IPS-18c (cell line): ENCODE data around the gene ACER3.
A peak's percentile ranks its signal among the peaks of the same experiment; 100 is the strongest.
"Not testable (repeated sequence)": the region's sequence is repeated elsewhere in the genome, so short reads cannot be mapped to it uniquely, and the experiment has no call there.

Experiments
- H3K4me3 ChIP-seq: 2 replicates; pipeline ENCODE4 v1.7.0; 2013; ENCODE audit warnings: low read depth, mild to moderate bottlenecking, low read length, moderate library complexity; ENCODE audit not compliant: insufficient read depth
- H3K9me3 ChIP-seq: one replicate; pipeline ENCODE4 v1.6.1; 2013; ENCODE audit warnings: mild to moderate bottlenecking, low read length, moderate library complexity; ENCODE audit not compliant: control insufficient read depth, insufficient read depth

The ACER3 gene

DNA sequence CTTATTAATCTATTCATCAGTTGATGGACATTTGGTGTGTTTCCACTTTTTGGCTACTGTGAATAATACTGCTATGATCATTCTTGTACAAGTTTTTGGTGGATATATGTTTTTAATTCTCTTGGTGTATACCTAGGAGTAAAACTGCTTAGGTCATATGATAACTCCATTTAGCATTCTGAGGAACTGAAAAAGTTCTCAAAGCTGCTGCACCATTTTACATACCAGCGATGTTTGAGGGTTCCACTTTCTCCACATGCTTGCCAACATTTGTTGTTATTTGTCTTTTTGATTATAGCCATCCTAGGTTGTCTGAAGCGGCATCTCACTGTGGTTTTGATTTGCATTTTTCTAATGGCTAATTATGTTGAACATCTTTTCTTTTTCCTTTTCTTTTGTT is 4.1 kb upstream of the ACER3 start:
- Histone ChIP-seq H3K9me3 (no peaks in the 10 kb centered on the region), H3K4me3 (no peak overlapping the region)

DNA sequence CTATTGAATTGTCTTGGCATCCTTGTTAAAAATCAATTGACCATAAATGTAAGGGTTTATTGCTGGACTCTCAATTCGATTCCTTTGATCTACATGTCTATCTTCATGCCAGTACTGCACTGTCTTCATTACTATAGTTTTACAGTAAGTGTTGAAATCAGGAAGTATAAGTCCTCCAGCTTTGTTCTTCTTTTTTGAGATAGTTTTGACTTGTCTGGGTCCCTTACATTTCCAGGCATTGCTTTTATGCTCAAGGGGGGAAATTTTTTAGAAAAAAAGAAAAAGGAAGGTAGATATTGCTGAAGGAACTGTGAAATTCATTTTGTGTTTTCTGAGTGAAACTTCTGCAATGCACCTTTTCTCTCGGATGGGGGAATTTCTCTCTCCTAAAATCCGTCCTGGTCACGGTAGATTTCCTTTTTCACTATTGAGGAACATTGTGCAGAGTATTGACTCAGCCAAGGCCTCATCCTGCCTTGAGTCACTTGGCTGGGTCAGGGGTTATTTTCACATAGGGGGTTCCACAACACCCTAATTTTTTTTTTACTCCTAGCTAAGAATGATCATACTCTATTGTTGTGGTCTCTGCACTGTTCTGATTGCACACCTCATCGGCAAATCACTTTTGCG is 2.8 kb upstream of the ACER3 start:
- no peaks in the 10 kb centered on the region for H3K9me3 ChIP-seq
- no peak overlapping the region for H3K4me3 ChIP-seq

DNA sequence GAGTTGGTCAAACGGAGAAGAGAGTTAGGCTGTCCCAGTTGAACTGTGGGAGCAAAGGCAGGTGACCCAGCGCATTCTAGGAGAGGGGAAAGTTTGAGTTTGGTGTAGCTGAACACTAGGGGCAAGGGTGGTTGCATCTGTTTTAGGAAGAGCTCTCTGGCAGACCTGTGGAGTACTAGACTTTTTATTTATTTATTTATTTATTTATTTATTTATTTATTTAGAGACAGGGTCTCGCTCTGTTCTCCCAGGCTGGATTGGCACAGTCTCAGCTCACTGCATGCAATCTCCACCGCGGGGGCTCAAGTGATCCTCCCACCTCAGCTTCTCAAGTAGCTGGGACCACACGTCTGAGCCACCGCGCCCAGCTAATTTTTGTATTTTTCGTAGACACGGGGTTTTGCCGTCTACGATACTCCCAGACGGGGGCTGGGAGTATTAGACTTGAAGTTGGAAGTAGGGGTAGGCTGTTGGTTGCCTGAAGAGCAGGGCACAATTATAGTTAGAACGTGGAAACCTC is 950 bp upstream of the ACER3 start:
- no peak overlapping the region for H3K4me3 ChIP-seq

DNA sequence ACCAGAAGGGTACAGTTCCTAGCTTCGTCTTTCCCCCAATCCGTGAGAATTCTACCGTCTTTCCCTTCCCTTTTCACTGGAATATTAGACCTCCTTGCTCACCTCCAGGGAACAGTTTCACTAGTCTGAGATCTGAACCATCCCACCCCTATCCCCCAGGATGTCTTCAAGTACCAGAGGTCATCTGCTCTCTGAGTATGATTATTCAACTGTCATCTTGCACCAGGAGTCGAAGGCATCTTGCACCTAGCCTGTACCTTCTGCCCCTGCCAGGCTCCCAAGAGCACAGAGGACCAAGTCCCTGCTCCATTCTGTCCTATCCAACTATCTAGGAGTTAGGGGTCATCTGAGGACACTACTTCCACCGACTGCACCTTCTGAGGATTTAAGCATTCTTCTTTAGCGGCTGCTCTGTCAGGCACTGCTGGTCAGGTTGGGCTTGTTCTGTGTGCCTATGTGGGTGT is 804 bp downstream of the ACER3 start:
- peak overlapping the region; percentile 84 for H3K4me3 ChIP-seq
- no peaks in the 10 kb centered on the region for H3K9me3 ChIP-seq

More for the DNA sequence above, 950 bp upstream of the ACER3 start:
- no peaks in the 10 kb centered on the region for H3K9me3 ChIP-seq

GRCh38 chr11:76862794-76863193 is 2.1 kb downstream of the ACER3 start:
- not testable (repeated sequence) for H3K9me3 ChIP-seq, H3K4me3 ChIP-seq

- Histone ChIP-seq H3K9me3 (no peaks in the 10 kb centered on the region), H3K4me3 (no peak overlapping the region)
These were observed 2.6 kb downstream of the ACER3 start for GRCh38 chr11:76863196-76863777.

DNA sequence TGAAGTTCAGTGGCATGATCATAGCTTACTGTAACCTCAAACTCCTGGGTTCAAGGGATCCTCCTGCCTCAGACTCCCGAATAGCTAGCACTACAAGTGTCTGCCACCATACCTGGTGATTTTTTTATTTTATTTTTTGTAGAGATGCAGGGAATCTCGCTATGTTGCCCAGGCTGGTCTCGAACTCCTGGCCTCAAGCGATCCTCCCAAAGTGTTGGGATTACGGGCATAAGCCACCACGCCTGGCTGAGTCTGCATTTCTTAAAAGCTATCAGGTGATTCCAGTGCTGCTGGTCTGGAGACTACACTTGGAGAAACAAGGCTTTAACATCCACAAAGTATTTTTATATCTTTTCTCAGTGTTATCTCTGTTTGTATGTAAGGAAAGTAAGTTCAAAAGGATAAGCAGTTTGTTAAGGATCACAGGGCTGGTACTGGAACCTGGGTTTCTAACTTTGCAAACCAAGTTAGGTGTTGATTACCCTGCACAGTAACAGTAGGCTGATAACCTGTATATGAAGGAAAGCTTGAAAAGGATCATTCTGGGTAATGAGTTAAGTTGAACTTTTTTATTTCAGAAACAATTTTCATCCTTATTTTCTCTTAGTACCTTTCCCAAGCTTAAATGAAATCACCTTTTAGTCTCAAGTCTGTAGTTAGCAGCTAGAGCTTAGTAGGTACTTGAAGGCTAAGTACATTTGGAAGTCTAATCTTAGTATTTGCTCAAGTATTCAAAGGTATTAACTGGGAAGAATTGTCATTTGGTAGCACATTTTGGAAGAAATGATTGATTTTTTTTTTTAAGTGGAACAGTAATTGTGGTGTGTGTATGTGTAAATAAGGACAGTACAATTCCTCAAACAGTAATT is 12.5 kb downstream of the ACER3 start:
- Histone ChIP-seq H3K4me3 (no peak overlapping the region), H3K9me3 (no peaks in the 10 kb centered on the region)

DNA sequence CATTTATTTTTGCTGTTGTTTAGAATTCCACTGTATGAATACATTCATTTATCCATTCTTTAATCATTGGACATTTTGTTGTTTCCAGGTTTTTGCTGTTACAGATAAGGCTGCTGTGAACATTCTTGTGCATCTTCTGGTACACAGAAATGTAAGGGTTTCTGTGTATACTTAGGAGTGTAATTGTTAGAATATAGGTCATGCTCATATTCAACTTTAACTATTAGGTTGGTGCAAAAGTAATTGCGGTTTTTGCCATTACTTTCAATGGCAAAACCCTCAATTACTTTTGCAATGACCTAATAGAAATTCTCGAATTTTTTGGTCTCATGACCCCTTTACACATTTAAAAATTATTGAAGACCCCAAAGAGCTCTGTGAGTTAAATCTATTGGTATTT is 17.3 kb downstream of the ACER3 start:
- no peaks in the 10 kb centered on the region for H3K9me3 ChIP-seq

DNA sequence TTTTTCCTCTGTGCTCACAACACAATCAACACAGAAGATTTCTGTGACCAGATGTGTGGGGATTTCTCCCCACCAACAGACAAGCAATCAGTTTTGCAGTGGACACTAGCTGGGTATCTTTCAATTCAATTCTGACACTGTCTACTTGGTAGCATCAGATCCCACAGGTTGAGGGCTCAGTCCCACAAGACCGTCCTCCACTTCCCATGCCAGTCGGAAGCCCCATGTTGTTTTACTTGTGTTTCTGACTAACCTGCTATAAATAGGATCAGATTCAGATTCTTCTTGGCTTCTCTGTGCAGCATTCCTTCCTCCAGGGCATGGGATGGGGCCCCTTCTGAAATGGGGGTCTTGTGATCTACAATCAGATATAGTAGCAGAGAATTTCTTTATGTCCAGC is 19.6 kb downstream of the ACER3 start:
- no peaks in the 10 kb centered on the region for H3K9me3 ChIP-seq
- no peak overlapping the region for H3K4me3 ChIP-seq

More for the DNA sequence above, 17.3 kb downstream of the ACER3 start:
- no peak overlapping the region for H3K4me3 ChIP-seq

DNA sequence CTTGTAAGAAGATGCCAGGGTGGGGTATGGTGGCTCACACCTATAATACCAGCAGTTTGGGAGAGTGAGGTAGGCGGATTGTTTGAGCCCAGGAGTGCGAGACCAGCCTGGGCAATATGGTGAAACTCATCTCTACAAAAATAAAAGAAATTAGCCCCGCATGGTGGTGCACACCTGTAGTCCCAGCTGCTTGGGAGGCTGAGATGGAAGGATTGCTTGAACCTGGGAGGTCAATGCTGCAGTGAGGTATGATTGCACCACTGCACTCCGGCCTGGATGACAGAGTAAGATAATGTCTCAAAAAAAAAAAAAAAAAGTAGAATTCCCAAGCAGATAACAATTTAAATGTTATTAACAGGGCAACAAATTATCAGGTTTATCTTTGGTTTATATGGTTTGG is 20.2 kb downstream of the ACER3 start:
- Histone ChIP-seq H3K9me3 (no peaks in the 10 kb centered on the region), H3K4me3 (no peak overlapping the region)

DNA sequence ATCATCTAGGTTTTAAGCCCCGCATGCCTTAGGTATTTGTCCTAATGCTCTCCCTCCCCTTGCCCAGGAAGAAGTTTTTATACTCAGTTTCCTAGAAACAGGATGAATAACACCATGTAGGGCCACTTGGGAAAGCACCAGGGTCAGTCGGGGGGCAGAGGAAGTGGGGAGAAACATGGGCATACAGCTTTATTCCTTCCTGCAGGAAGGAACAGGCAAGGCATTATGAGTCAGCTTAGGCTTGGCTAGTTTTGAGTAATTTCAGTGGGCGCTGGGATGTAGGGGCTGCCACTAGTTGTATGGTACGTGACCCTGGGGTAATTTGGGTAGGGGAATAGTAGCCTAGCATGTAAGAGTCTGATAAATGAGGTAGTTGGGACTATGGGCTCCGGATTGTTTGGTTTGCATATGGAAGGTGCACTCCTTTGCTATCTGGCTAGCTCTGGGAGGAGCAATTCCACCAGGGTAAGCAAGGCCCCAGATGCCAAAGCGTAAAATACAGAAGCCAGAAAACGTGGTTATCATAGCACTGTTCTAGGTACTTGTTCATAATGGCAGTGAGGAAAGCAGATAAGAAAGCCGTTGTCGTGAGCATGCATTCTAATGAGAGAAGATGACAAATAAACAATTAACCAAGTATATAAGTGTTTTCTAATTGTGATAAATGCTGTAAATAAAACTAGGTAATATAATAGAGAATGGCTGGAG is 24.8 kb downstream of the ACER3 start:
- Histone ChIP-seq H3K9me3 (no peaks in the 10 kb centered on the region), H3K4me3 (no peak overlapping the region)

- Histone ChIP-seq H3K9me3 (no peaks in the 10 kb centered on the region), H3K4me3 (no peak overlapping the region)
These were observed 28.3 kb downstream of the ACER3 start for GRCh38 chr11:76888989-76889388.

DNA sequence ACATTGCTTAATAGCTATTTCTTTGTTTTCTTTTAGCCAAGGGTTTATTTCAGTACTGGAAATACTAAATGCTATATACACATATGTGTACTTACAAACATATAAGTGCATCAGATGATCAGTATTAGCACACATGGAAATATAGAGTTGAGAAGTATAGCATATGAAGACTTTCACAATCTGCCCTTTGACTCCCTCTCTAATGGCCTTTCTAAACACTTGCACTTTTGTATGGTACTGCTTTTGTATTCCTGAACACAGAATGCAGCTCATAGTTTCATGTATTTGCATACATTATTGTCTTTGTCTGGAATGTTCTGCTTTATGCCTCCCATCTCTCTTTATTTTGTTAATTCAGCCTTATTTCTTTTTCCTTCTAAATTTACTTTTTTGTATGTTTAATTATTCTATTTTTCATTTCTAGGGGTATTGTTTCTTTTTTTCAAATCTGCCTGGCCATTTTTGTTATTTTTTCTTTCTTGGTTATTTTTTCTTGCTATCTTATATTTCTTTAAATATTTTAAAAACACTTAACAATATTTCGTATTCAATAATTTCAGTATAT is 28.8 kb downstream of the ACER3 start:
- H3K9me3 ChIP-seq, result no peaks in the 10 kb centered on the region

DNA sequence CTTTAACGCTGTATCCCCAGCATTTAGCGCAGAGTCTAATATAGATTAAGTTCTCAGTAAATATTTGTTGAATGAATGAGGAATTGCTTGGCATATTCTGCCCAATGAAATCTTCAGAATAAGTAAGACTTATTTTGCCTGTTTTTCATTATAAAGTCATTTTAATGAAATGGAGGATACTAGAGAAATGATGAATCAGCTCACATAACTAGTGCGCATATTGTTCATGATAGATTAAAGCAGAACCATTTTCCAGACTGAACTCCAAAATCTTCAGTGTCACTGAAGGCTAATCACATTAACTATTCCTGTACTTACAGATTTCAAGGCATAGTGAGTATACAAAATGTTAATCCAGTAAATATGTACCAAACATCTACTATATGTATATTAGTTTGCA is 29.6 kb downstream of the ACER3 start:
- H3K4me3 ChIP-seq, result no peak overlapping the region
- H3K9me3 ChIP-seq, result no peaks in the 10 kb centered on the region

More for the DNA sequence above, 28.8 kb downstream of the ACER3 start:
- no peak overlapping the region for H3K4me3 ChIP-seq

DNA sequence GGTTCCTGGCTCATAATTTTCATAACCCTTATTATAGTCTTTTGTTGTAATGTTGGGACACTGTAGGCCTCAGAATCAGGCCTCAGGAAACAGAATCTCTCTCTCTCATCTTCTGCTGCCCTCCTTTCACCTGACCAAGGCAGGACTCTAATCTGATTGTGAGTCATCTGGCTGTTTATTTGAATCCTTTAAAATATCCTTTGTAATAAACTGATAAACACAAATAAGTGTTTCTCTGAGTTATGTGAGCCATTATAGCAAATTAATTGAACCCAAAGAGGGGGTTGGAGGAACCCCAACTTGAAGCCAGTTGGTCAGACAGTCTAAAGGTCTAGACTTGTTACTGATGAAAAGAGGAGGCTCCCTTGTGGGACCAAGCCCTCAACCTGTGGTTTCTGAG is 30.6 kb downstream of the ACER3 start:
- no peak overlapping the region for H3K4me3 ChIP-seq
- no peaks in the 10 kb centered on the region for H3K9me3 ChIP-seq

DNA sequence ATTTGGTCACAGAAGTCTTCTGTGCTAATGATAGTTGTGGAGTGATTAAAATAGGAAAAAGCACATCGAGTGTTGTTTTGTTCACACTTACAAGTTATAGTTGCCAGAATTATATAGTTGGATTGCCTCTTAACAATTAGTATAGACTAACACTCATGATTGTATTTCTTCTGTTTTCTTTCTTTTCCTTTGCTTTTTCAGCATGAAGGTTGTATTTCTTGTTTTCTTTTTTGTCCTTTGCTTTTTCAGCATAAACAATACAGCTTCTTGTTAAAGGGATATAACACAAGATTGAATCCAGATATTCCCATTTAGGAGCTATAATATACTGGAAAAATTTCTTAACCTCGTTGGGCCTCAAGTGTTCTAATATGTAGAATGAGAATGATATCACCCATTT is 31.1 kb downstream of the ACER3 start:
- no peak overlapping the region for H3K4me3 ChIP-seq
- H3K9me3 ChIP-seq, result no peaks in the 10 kb centered on the region

- Histone ChIP-seq H3K9me3 (no peaks in the 10 kb centered on the region), H3K4me3 (no peak overlapping the region)
These were observed 31.6 kb downstream of the ACER3 start for GRCh38 chr11:76892306-76892705.
